ENCODE results near the gene HSF5. TPM values are rescaled to one million over a fixed set of nuclear protein-coding genes. Genes with fewer than 3 reads are reported as not detected.

Gene HSF5
- total and polyA plus RNA-seq, 2 of the 13 experiments (the other 11 are each of a cell fraction or from before 2014, with no cell fraction given) = not detected

DNA sequence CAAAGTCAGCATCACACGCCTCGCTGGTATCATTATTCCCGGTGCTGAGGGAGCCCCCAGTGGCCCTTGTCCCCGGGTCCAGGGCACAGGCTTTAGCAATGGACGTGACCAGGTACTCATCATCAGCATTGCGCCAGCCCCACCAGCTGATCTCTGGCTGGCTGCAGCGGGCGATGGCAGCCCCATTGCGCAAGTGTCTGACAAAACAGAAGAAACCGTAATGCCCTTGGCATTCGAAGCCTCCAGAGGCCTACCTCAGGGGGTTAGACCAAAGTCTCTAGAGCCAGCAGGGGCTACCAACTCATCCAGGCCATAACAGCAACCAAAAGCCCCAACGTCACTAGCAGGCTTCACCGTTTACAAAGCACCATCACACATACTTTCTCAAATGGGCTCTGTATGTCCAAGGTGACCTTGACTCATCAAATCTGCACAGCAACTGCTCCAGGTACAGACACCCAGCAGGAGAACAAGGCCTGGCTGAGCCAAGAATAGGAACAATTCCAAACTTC, 19.0 kb upstream of the HSF5 start (continued):
- TF ChIP-seq, protein P1, sequence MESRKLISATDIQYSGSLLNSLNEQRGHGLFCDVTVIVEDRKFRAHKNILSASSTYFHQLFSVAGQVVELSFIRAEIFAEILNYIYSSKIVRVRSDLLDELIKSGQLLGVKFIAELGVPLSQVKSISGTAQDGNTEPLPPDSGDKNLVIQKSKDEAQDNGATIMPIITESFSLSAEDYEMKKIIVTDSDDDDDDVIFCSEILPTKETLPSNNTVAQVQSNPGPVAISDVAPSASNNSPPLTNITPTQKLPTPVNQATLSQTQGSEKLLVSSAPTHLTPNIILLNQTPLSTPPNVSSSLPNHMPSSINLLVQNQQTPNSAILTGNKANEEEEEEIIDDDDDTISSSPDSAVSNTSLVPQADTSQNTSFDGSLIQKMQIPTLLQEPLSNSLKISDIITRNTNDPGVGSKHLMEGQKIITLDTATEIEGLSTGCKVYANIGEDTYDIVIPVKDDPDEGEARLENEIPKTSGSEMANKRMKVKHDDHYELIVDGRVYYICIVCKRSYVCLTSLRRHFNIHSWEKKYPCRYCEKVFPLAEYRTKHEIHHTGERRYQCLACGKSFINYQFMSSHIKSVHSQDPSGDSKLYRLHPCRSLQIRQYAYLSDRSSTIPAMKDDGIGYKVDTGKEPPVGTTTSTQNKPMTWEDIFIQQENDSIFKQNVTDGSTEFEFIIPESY (CRISPR knock-in tag; IDR thresholded peaks at IDR 0.05) = peak; percentile 97
- no peak for TF ChIP-seq ZFP41 (CRISPR knock-in tag; IDR thresholded peaks at IDR 0.05; ENCODE audit: borderline replicate concordance)
- TF ChIP-seq RAD51 (IDR thresholded peaks at IDR 0.05; ENCODE audit: borderline replicate concordance) = no peak

GRCh38 chr17:58506354-58507080, 18.3 kb upstream of the HSF5 start:
- no peak for DNase-seq (ENCODE audit: low spot score)
- H3K27ac ChIP-seq (ENCODE audit: extremely low read length, insufficient read depth, low read length) = peak overlapping the region; percentile 46
- H3K4me3 ChIP-seq (replicated peaks in 1 of 3; ENCODE audit: insufficient read depth in 1 of 3, low read depth in 2 of 3, low read length in 3 of 3) = no peak overlapping the region
- H2AFZ ChIP-seq (ENCODE audit: low read length) = no peak overlapping the region
- ATAC-seq = no peak
- H4K20me1 ChIP-seq (ENCODE audit: insufficient read depth, low read length) = no peaks in the 10 kb centered on the region
- H3K27me3 ChIP-seq (ENCODE audit: control insufficient read depth in 1 of 2, insufficient read depth in 2 of 2, low read length in 2 of 2) = no peaks in the 10 kb centered on the region
- in situ Hi-C loops (cut with HindIII; ENCODE audit: extremely low pct_ligation_motif_present, low pct_unique_long_range_greater_than_20kb) = loop anchor here (10.0 kb wide), 1 partner anchor 62 kb away; no protein-coding TSS in a partner anchor
- intact Hi-C loops (cut with micrococcal nuclease; ENCODE audit: unreplicated experiment) = no loop called here
- peaks cover 52 to 98% of the 10 kb centered on the region in 2 experiments for H3K36me3 ChIP-seq (replicated peaks in 1 of 2; ENCODE audit: control insufficient read depth in 1 of 2, insufficient read depth in 2 of 2, low read length in 2 of 2)
- H3K9me3 ChIP-seq (ENCODE audit: low read length) = no peaks in the 10 kb centered on the region
- 99% methylated on average over 7 of the region's 7 CpGs for WGBS (ENCODE audit: low lambda C conversion rate)
- H3K4me2 ChIP-seq (ENCODE audit: low read depth, low read length) = peak overlapping the region; percentile 0; the same call in 1 of the 2 replicates
- peaks cover 24% of the 10 kb centered on the region for H3K4me1 ChIP-seq (ENCODE audit: insufficient read depth, low read length)
- ChIA-PET CTCF (ENCODE audit: low intra/inter-chr PET ratio, low total read pairs) (no interaction called here), POLR2A (interaction anchor here (1.1 to 3.3 kb wide), 2 partner anchors 9 to 12 kb away, joined by 3 to 13 read pairs; partner anchors contain the start of gene MTMR4)
- H3K79me2 ChIP-seq (ENCODE audit: insufficient read depth, low read length) = no peaks in the 10 kb centered on the region
- TF ChIP-seq ELK4 (CRISPR knock-in tag; IDR thresholded peaks at IDR 0.05; ENCODE audit: borderline replicate concordance) (no peak), AGO2 (optimal IDR thresholded peaks at IDR 0.05; ENCODE audit: low read depth, low read length) (peak; percentile 31), FOXK1 (CRISPR knock-in tag; IDR thresholded peaks at IDR 0.05; ENCODE audit: borderline replicate concordance, low read depth) (no peak), NFYC (CRISPR knock-in tag; IDR thresholded peaks at IDR 0.05) (no peak)
- TF ChIP-seq, protein P2, sequence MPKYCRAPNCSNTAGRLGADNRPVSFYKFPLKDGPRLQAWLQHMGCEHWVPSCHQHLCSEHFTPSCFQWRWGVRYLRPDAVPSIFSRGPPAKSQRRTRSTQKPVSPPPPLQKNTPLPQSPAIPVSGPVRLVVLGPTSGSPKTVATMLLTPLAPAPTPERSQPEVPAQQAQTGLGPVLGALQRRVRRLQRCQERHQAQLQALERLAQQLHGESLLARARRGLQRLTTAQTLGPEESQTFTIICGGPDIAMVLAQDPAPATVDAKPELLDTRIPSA (CRISPR knock-in tag; IDR thresholded peaks at IDR 0.05; ENCODE audit: borderline replicate concordance) = no peak
- FAIRE-seq = no peak
- BruUV-seq (replicated peaks) = no TSS peak
- no peak overlapping the region for H3K9ac ChIP-seq (ENCODE audit: insufficient read depth, low read depth, low read length)

Data from HepG2 (cell line).